NOMO-1 (cell line): ENCODE measurements around the gene GEMIN5.
"Not testable (repeated sequence)": the region's sequence is repeated elsewhere in the genome, so short reads cannot be mapped to it uniquely, and the experiment has no call there.

Experiments
- DNase-seq, 2 experiments: peaks; one replicate each; lab custom pipeline; 2025; ENCODE audit not compliant: unreplicated experiment in 2 of 2; lab: John Stamatoyannopoulos, UW

Gene GEMIN5

DNA sequence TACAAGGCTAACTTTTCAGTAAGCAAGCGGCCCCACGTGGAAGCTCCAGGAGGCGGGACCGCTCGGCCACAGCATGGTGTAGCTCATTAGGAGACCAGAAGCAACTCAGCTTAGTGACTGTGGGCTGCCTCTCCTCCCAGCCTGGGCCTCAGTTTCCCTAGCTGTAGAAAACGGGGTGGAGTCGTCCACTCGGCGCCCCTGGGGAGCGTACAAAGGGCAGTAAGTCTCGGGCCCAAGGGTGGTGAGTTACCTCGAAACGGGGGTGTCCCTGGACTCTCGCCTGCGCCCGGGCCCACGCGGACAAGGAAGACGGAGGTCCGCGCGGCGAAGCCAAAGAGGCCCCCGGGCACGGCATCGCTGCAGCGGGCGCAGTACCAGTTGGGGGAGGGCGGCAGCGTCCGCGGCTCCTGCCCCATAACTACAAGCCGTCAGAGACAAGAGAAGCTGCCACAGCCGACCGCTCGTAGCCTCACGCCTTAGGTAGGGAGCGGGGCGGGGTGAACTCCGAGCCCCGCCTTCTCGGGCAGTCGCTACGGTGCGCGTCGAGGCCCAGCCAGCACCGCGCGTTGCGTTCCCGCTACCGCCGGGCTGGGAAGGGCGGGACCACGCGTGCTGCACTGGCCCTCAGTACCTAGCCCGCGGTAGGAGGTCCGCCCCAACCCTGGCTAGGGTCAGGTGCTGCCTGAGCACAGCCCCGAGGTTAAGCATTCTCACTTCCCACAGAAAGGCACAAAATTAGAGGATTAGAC, at the start of gene GEMIN5:
Gene GEMIN5, minus strand, starts transcription at position 494 of the 749 bp plus-strand sequence. Its CDS starts 78 bp downstream, at position 416.
- DNase-seq, result peak; percentile 84 to 91

DNA sequence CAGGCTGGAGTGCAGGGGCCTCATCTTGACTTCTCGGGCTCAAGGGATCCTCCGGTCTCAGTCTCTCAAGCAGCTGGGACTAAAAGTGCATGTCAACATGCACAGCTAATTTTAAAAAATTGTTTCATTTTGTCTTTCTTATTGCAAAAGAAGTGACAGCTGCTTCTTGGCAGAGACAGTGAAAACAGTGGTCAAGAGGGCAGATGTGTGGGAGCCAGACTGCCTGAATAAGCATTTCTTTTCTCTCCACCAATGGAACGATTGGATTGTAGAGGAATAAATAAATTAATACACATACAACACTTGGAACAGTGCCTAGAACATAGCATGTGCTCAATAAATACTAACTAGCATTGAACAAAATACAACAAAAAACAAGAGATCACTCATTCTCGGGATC, 48.1 kb upstream of the GEMIN5 start:
- no peak for DNase-seq

- DNase-seq, result peak in 1 of 2 experiments; percentile 8
Measured at GRCh38 chr5:154984946-154985516, 47.0 kb upstream of the GEMIN5 start.

- DNase-seq, result not testable (repeated sequence)
Measured at GRCh38 chr5:154978294-154978693, 40.3 kb upstream of the GEMIN5 start.

DNA sequence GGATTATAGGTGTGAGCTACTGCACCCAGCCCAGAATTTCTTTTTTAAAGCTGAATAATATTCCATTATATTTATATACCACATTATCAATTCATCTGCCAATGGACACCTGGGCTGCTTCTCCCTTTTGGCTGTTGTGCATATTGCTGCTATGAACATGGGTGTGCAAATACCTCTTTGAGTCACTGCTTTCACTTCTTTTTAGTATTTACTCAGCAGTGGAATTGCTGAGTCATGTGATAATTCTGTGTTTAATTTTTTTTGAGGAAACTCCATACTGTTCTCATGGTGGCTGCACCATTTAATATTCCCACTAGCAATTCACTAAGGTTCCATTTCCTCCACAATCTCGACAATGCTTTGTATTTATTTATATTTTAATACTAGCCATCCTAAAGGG, 39.4 kb upstream of the GEMIN5 start:
- DNase-seq, result peak in 1 of 2 experiments; percentile 58

DNA sequence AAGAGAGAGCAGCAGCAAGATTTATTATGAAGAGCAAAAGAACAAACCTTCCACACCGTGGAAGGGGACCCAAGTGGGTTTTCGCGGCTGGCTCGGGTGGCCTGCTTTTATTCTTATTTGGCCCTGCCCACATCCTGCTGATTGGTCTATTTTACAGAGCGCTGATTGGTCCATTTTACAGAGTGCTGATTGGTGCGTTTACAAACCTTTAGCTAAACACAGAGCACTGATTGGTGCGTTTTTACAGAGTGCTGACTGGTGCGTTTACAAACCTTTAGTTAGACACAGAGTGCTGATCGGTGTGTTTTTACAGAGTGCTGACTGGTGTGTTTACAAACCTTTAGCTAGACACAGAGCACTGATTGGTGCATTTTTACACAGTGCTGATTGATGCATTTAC, 38.1 kb upstream of the GEMIN5 start:
- DNase-seq, result not testable (repeated sequence)

GRCh38 chr5:154972476-154973080, 34.6 kb upstream of the GEMIN5 start:
- peak in 1 of 2 experiments; percentile 13 for DNase-seq

GRCh38 chr5:154971501-154971900, 33.5 kb upstream of the GEMIN5 start:
- no peak for DNase-seq

DNA sequence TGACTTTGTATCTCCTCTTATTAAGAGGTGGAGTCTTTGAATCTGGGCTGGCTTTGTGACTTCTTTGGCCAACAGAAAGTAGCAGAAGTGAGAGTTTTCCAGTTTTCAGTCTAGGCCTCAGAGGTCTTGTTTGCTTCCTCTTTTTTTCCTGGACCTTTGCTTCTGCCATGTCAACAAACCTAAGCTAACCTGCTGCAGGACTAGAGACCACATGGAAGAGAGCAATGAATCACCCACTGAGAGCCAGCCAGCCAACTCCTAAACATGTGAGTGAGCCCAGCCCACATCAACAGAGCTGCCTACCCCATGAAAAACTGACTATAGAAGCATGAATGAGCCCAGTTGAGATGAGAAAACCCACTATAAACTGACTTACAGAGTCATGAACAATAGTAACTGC, 32.7 kb upstream of the GEMIN5 start:
- peak; percentile 15 to 53 for DNase-seq

GRCh38 chr5:154968953-154969352, 30.9 kb upstream of the GEMIN5 start:
- DNase-seq, result no peak

DNA sequence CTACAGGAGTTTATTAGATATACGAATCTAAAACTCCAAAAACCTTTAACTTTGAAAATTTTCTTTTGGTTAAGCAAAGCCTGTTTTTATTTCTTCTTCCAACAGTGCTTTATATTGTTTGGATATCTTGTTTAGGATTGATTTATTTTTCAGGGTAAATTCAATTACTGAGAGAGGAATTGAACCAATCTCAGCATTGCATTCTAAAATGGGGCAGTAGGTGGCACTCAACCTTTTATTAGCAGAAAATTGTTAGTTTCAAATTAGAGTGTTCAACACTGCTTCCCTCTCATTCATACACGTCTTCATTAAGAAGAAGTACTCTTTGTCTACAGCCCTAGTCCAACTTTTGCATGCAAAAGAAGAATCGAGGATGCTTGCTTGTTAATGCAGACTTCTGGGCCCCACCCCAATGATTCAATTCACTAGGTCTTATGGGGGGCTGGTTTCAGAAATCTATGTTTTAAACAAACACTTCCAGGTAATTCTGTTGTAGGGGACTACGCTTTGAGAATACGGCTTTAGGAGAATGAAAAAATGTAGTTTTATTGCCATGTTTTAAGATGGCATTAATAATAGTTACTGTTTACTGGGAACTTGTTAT, 29.5 kb upstream of the GEMIN5 start:
- DNase-seq, result peak in 1 of 2 experiments; percentile 19

GRCh38 chr5:154966874-154967273, 28.9 kb upstream of the GEMIN5 start:
- no peak for DNase-seq

GRCh38 chr5:154966081-154966841, 28.2 kb upstream of the GEMIN5 start:
- DNase-seq, result no peak

GRCh38 chr5:154962494-154962893, 24.5 kb upstream of the GEMIN5 start:
- DNase-seq, result peak in 1 of 2 experiments; percentile 7

DNA sequence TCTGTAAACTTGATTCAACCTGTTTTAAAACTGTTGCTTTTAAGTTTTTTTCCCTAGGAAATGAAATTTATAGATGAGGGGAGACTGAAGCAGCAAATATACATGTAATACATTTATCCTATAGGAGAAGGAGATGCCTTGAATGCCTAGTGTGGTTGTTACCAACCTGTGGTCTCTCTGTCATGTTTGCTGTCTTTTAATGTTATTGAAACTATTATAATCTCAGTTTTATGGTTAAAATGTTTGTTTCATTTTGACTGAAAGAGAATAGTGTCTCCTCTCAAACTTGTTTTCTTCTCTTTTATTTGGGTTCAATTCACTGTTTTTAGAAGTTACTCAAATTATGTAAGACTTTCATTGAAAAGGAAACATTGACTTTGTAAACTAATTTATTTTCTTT, 18.7 kb upstream of the GEMIN5 start:
- DNase-seq, result no peak

- DNase-seq, result no peak
Measured at GRCh38 chr5:154949781-154950180, 11.8 kb upstream of the GEMIN5 start.

DNA sequence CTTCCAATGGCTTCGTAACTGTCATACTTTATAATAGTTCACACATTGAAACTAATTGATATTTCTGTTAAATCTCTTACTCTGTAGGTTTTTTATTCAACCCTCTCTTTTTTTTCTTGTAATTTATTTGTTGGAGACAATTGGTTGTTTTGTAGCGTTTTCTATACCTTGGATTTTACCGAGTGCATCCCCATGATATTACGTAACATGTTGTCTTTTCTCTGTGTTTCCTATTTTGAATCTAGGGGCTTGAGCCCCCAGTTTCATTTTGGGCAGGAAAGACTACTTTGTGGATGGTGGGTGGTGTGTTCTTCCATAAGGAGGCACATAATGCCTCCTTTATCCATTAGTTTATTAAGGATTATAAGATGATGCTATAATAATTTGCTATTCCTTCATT, 10.3 kb upstream of the GEMIN5 start:
- no peak for DNase-seq

GRCh38 chr5:154947778-154948177, 9.8 kb upstream of the GEMIN5 start:
- no peak for DNase-seq

- no peak for DNase-seq
Measured at GRCh38 chr5:154945695-154946301, 7.8 kb upstream of the GEMIN5 start.

DNA sequence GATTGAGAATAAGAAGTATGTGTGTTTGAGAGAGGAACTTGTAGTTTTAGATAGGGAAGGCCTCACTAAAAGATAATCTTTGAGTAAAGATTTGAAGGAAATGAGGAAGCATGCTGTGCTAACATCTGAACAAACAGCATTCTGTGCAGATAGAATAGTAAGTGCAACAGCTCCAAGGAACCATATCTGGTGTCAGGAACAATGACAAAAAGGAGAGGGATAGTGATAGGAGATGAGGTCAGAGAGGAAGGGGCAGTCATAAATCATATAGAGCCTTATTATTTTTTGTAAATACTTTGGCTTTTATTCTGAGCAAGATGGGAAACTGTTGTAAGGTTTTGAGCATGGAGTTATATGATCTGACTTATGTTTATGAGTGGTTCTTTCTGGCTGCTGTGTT, 6.7 kb upstream of the GEMIN5 start:
- DNase-seq, result no peak
